Testis (tissue), 2 donors: ENCODE results near the gene CCDC9B.

Source experiments
- CTCF ChIP-seq, 3 experiments: fragments of 450-650 bp in 2 of 3; fragments of 200-600 bp in 1 of 3; sonication (generic) in 1 of 3; IDR thresholded peaks; one replicate each; pipeline ENCODE4 v1.5.1; 2016 to 2019; ENCODE audit warnings: antibody characterized with exemption in 3 of 3, mild to moderate bottlenecking in 2 of 3, moderate library complexity in 1 of 3
- POLR2A ChIP-seq: fragments of 450-650 bp; IDR thresholded peaks from one replicate; pipeline ENCODE4 v1.6.1; 2017; ENCODE audit warnings: antibody characterized with exemption, mild to moderate bottlenecking, moderate library complexity

- TF ChIP-seq CTCF (IDR thresholded peaks at IDR 0.05) (no peak), POLR2A (no peak)
Observed at GRCh38 chr15:40347559-40348473, 7.1 kb upstream of the CCDC9B start.
